NCI-H1436 (cell line): ENCODE results near the gene ACSM3.
A peak's percentile ranks its signal among the peaks of the same experiment; 100 is the strongest.

Experiments used
- DNase-seq: peaks from one replicate; lab custom pipeline; 2025; lab: John Stamatoyannopoulos, UW

The ACSM3 gene

GRCh38 chr16:20806168-20807050, 42.6 kb downstream of the ACSM3 start, which contains the start of the genes ERI2 and REXO5:
Gene ERI2, minus strand, starts transcription at chr16:20806472. Its CDS starts 42 bp downstream, at chr16:20806430.
Gene REXO5, plus strand, starts transcription at chr16:20806527. Its CDS starts 427 bp downstream, at chr16:20806954.
- peak; percentile 88 for DNase-seq

DNA sequence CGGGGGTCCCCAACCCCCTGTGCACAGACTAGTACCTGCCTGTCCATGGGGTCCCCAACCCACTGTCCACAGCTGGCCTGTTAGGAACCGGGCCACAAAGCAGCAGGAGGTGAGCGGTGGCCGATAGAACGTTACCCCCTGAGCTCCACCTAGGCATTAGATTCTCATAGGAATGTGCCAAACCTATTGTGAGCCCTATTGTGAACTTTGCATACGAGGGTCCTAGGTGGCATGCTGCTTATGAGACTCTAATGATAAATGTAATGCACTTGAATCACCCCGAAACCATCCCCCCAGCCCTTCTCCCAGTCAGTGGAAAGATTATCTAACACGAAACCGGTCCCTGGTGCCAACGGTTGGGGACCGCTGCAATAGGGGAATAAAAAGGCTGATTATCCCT, 44.0 kb downstream of the ACSM3 start:
- DNase-seq, result no peak

- no peak for DNase-seq
Measured at GRCh38 chr16:20811889-20812439, 48.1 kb downstream of the ACSM3 start.

DNA sequence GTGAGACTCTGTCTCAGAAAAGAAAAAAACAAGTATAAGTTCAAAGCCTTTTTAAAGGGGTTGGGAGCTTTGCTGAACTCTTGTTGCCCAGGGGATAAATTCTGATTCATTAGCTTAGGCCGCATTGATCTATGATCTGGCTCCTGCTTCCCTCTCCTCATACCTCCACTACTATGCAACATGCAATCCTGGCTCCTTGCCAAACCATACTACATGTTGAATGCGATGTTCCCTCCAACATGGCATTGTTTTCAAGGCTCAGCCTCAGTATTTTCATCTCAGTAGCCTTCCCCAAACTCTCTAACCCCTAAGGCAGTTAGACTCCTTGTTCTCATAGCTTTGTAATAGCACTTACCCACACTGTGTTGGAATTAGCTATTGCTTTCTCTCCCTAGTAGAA, 48.7 kb downstream of the ACSM3 start:
- DNase-seq, result no peak

- DNase-seq, result no peak
Measured at GRCh38 chr16:20814784-20815183, 51.0 kb downstream of the ACSM3 start.

GRCh38 chr16:20818929-20819585, 55.2 kb downstream of the ACSM3 start:
- DNase-seq, result no peak

DNA sequence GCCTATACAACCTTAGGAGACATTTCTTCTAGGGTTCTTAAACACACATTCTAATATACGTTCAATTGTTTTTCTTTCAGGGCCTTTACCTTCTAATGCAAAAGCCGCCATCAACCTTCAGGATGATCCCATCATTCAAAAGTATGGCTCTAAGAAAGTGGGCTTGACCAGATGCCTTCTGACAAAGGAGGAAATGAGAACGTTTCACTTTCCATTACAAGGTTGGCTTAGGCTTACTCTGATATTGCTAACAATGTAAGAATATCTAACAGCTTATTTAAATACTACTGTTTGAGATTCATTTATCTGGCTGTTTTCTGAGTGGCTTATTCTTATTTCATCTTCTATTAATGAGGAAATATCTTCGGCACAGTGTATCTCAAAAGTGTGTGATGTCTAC, 57.9 kb downstream of the ACSM3 start:
- no peak for DNase-seq

- DNase-seq, result no peak
Measured at GRCh38 chr16:20822521-20823325, 58.9 kb downstream of the ACSM3 start.

- no peak for DNase-seq
Measured at GRCh38 chr16:20826039-20826566, 62.3 kb downstream of the ACSM3 start.

GRCh38 chr16:20829536-20829935, 65.7 kb downstream of the ACSM3 start:
- no peak for DNase-seq

GRCh38 chr16:20830372-20830771, 66.6 kb downstream of the ACSM3 start:
- no peak for DNase-seq

- DNase-seq, result no peak
Measured at GRCh38 chr16:20833086-20833485, 69.3 kb downstream of the ACSM3 start.

DNA sequence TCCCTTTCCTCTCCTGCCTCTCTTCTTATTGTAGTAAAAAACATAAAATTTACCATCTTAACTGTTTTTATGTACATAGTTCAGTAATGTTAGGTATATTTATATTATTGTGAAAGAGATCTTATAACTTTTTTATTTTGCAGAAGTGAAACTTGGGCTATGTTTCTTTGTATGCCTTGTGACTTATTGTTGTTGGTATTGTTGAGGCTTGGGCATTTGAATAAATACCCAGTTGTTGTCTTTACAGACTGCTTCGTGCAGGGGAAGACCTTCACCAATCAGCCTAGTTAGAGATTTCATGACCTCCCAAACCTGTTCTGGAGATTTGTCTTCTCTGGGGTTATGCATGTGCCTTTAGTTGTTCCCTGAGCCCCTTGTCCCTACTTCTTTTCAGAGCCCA, 74.4 kb downstream of the ACSM3 start:
- DNase-seq, result no peak

GRCh38 chr16:20839504-20839903, 75.7 kb downstream of the ACSM3 start:
- DNase-seq, result no peak

- DNase-seq, result no peak
Measured at GRCh38 chr16:20844054-20844453, 80.2 kb downstream of the ACSM3 start.

- no peak for DNase-seq
Measured at GRCh38 chr16:20844588-20844987, 80.8 kb downstream of the ACSM3 start.

DNA sequence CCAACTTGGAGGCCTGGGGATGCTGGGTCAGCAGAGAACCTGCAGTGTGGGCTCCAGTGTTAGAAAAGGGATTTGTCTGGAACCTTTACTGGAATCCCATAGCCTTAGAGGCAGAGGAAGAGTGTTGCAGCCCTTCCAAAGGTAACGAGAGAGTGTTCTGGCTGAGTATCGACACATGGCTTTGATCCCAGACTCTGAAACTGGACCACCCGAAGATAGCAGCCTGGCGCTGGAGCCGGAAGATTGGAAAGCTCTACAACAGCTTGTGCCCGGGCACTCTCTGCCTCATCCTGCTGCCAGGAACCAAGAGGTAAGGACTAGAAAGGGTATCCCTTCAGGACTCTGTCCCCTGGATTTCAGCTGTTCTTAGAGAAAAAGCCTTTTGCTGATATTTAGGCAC, 82.2 kb downstream of the ACSM3 start:
- DNase-seq, result no peak

DNA sequence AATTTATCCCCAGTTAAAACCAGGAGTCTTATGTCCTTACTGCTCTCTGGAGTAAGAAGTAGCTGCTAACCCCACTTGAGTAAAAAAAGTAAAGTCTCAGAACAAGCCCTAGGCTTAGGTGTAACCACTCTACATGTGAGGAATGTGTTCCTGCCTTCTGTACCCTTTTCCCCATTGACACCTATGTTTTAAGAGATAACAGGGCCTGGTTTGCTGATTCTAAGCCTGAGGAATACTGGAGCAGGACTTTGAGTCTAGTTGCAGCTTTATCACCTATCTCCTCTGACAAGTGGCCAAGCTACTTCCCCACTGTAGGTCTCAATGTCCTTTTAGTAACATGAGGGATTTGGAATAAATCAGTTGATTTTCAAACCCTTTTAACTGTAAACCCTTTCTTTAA, 82.7 kb downstream of the ACSM3 start:
- no peak for DNase-seq
